Stimulated activated CD8-positive, alpha-beta memory T cell treated with anti-CD3 and anti-CD28 coated beads, Interleukin-4, amount 100 ng/mL, for 48 hours (primary cell): ENCODE results near the gene GABBR2.
"Not testable (repeated sequence)": the region's sequence is repeated elsewhere in the genome, so short reads cannot be mapped to it uniquely, and the experiment has no call there.

Experiments
- DNase-seq: peaks from one replicate; pipeline ENCODE4 v3.0.0-alpha.2; 2020

GABBR2 gene

DNA sequence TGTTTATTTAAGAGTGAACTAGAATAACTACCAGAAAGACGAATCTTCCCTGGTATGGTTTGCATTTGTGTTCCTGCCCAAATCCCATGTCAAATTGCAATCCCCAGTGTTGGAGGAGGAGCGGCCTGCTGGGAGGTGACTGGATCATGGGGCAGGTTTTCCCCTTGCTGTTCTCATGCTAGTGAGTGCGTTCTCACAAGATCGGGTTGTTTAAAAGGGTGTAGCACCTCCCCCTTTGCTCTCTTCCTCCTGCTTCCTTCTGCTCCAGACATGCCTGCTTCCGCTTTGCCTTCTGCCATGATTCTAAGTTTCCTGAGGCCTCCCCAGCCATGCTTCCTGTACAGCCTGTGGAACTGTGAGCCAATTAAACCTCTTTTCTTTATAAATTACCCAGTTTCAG lies 242.9 kb downstream of the GABBR2 start:
- DNase-seq, result no peak

DNA sequence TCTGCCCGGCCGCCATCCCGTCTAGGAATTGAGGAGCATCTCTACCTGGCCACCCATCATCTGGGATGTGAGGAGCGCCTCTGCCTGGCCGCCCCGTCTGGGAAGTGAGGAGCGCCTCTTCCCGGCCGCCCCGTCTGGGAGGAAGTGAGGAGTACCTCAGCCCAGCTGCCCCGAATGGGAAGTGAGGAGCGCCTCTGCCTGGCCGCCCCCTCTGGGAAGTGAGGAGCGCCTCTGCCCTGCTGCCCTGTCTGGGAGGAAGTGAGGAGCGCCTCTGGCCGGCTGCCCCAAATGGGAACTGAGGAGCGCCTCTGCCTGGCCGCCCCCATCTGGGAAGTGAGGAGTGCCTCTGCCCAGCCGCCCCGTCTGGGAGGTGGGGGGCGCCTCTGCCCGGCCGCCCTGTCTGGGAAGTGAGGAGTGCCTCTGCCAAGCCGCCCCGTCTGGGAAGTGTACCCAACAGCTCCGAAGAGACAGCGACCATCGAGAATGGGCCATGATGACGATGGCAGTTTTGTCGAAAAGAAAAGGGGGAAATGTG lies 244.5 kb downstream of the GABBR2 start:
- DNase-seq, result not testable (repeated sequence)

DNA sequence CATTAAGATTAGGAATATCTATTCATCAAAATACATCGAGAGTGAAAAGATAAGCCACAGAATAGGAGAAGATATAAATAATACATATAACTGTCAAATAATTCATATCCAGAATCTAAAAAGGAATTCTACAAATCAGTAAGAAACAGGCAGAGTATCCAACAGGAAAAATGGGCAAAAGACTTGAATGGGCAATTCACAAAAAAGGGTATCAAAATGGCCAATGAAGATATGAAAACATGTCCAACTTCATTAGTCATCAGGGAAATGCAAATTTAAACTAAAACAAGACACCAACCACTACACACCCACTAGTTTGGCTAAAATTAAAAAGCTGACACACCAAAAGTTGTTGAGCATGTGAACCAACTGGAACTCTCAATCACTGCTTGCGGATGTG lies 246.4 kb downstream of the GABBR2 start:
- no peak for DNase-seq

DNA sequence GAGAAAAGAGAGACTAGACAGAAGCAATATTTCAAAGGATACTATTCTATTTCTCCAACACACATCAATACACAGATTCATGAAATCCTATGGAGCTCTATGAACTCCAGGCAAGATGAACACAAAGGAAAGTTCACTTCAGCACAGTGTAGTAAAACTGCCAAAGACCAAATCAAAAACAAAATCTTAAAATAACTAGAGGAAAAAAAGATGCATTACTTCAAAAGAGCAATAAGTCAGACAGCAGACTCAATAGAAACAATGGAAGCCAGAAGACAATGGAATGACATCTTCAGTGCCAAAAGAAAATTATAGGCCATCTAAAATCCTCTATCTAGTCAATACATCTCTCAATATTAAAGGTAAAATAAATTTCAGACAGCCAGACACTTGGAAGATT lies 248.0 kb downstream of the GABBR2 start:
- no peak for DNase-seq

DNA sequence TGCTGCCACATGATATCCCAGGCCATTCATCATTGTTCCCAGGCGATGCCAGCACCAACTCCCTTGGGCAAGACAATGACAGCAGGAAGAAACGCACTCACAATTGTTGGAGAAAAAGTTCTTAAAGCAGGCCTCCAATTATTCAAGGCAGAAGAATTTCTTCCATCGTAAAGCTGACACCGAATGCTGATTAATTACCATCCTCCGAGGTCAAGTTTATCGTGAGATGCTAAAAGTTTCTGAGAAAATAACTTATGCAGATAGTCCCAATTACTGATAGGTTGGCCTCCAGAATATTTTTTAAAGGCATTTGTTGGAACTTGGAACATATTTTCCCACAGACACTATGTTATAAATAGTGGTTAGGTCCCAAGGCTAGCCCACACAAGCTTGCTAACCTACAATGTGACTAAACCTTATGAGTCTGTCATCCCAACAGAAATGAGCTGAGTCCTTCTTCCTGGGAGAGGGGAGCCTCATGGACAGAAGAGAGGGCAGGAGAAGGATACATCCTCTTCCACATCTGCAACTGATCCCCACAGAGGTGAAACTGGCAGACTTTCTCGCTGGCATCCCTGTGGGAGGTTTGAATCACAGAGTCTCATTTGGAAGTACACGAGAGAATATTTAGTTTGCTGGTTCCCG lies 250.9 kb downstream of the GABBR2 start:
- no peak for DNase-seq

DNA sequence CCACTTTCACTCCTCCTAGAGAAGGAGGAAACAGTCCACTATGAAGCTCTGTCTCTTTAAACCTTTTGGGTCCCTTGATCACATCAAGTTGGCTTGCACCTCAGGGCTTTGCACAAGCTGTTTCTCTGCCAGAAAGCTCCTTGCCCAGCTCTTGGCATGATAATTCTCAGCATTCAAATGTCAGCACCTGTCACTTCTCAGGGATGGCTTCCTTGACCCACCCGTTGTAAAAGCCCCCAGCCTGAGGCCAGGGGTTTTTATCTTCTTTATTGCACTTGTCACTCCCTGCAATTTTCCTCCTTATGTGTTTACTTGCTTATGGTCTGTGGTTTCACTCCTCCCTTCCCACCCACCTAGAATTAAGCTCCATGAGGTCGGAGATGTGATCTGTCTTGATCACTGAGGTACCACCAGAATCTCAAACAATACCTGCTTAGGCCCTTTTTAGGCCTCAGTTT lies 252.6 kb downstream of the GABBR2 start:
- DNase-seq, result no peak

DNA sequence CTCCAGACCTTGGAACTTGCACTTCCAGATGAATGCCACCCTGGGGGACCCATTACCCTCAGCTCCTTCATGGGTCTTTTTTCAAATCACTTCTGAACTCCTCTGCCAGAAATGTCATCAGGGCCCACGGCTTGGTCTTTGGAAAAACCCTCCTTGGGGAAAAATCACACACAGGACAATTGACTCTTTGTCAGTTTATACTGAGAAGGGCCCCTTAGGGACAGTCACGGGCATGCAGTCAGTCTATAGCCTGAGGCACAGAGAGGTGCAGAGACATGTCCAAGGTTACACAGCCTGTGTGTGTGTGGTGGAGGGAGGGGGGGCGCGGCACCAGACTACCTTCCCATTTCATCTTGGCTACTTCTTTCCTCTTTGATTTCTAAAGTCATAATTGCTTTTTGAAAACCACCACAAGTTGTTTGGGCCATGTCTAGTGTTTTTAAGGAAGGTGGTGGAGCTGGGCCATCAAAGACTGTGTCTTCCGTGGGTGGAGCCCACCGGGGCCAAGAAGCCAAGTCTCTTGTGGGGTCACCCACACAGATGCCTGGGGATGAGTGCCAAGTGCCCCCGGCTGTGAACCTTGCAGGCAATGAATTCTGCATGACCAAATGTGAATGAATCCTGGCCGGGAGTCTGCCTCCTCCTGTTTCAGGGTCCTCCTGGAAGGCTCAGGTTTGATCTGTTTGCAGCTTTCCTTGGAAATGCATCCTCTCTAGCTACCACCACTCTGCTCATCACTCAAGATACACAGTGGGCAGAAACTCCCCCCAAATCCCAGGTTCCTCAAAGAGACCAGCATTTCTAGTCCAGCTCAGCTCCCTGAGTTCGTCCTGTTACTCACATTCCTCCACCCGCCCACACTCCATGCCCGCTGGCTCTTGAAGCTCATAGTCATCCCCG lies 253.2 kb downstream of the GABBR2 start:
- DNase-seq, result peak; percentile 31

DNA sequence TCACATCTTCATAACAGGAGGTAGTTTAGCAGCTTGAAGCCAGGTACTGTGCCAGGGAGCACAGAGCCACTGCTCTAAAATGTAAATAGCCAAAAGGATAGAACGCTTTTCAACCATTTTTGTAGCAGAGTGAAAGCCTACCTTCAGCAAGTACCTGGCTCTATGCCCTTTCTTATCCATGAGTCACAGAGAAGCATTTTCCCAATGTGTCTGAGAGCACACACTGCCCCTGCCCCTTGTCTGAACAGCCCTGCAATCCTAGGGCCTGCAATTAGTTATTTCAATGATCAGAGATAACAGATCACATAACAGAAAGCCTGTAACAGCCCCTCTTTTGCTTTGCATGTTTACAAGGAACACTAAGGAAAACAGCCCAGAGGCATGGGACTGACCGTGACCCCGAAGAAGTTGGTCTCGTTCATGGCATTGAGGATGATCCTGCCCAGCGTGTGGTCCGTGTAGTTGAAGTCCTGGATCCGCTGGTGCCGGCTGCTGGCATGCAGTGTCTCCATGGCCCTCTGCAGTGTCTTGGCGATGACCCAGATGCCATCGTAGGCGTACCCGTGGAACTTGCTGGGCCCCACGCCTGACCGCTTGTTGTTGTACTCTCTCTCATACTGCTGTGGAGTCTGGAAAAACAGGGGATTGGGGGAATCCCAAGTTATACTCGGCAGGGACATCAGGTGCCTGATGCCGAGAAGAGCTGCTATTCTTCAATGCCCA lies 255.0 kb downstream of the GABBR2 start:
- no peak for DNase-seq

DNA sequence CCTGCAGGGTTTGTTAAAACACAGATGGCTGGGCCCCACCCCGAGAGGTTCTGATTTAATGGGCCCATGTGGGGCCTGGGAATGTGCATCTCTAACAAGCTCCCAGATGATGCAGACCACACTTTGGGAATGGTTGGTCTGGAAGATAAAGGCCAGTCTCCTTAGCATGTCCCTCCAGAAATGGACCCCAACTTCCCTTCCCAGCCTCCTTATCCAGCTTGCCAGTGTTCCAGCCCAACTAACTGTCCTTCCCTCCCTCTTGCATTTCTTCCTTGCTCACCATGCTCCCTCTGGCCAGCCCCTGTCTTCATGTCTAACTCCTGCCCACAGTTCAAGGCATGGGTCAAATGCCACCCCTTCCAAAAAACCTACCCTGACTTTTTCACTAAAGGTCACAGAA lies 257.2 kb downstream of the GABBR2 start:
- DNase-seq, result no peak

DNA sequence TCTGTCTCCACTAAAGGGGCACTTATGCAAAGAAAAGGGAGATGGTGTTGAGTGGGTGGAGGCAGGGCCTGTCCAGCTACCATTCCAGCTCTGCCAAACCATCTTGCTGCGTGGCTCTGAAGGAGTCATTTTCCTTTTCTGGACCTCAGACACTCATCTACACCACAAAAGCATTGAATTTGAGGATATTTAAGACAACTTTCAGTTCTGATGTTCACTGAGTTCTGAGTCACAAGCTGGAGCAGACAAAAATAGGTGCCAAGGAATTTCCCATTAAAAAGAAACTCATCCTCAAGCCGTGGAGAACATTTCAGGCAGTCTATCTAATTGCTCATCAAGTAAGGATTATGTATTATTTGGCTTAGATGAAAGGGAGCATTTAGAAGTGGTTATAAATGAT lies 258.2 kb downstream of the GABBR2 start:
- DNase-seq, result no peak

DNA sequence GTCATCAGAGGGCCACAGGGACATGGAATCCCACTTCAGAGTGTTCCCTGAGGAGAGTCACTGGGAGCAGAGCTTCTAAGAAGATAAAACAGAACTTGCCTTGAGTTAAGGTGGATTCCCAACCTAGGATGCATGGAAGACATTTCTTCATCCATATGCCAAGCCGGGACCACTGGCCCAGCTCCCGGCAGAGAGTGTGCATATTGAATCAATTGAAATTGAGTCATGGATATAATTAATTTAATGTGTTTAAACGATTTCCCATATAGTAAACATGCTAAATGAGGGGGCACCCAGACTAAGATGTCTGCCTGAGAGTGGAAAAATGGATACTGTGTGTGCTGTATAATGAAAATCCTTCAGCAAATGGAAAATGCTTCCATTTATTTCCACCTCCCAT lies 258.9 kb downstream of the GABBR2 start:
- DNase-seq, result no peak

DNA sequence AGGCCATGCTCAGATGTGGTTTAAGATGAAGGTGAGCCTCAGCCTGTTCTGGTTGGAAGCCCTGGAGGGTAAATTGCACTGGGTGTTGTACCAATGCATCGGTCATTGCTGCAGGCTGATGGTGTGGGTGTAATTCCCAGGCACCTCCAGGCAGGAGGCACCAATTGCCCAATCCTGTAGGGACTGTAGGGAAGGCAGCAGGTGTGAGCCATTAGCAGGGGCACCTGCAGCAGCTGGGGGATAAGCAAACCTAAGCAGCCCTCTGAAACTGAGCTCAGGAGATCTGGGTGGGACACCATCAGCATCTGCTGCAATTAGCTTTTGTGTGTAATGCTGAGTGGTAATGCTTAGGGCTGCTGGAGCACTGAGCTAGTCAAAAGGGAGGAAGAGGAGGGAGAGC lies 263.2 kb downstream of the GABBR2 start:
- no peak for DNase-seq

DNA sequence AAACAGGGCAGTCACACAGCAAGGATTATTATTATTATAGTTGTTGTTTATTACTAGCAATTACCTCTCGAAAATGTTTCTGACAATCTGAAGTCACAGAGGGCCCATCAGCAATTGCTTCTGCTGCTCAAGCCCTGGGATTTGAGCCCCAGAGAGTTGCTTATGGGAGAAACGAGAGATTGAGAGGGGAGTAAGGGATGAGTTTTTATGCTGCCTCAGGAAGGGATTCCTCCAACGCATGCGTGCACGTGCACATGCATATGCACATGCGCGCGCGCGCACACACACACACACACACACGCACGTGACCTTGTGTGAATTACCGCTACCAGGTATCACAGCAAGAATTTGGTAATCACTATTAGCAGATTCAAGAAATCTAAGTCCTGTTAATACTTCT lies 264.1 kb downstream of the GABBR2 start:
- no peak for DNase-seq

DNA sequence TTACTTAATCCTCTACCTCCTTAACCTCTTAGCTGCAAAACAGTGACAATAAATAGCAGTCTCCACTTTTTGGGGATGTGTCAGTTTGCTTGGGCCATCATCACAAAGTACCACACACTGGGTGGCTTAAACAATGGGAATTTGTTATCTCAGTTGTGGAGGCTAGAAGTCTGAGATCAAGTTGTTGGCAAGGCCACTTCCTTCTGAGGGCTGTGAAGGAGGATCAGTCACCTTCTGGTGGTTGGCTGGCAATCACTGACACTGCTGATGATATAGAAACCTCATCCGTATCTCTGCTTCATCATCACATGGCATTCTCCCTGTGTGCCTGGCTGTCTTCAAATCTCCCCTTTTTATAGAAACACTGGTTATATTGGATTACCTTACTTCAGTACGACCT lies 266.2 kb downstream of the GABBR2 start:
- DNase-seq, result no peak

DNA sequence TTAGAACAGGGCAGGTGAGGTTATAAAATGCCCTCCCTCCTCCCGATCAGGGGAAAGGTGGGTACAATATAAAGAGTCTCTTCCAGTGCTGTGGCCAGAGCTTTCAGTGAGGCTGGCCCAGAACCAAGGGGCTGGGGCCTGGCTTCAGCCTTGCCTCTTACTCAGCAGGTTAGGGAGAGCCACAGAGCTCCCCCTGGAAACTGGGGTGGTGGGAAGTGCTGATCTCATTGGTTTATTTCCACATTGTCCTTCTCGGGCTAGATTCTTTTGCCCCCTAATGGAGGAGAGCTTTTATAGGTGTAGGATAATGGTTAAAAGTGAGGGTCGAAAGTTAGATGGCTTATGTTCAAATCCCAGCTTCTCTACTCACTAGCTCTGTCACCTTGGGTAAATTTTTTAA lies 266.6 kb downstream of the GABBR2 start:
- DNase-seq, result no peak

DNA sequence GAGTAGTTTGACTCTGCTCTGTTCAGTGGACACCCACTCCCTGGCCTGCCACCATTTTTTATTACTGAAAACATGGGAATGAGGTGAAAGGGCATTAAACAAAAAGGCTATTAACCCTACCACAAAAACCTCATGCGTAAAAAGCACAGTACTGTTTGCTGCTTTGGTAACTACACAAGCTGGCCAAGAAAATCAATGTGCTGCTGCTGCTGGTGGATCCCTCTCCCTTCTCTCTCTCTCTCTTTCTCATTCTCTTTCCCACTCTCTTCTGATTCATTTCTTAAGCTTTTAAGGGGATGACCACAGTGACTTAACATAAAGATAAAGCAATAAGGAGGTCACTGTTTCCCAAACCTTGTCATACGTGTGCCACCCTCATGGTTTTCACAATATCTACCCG lies 270.1 kb downstream of the GABBR2 start:
- no peak for DNase-seq

DNA sequence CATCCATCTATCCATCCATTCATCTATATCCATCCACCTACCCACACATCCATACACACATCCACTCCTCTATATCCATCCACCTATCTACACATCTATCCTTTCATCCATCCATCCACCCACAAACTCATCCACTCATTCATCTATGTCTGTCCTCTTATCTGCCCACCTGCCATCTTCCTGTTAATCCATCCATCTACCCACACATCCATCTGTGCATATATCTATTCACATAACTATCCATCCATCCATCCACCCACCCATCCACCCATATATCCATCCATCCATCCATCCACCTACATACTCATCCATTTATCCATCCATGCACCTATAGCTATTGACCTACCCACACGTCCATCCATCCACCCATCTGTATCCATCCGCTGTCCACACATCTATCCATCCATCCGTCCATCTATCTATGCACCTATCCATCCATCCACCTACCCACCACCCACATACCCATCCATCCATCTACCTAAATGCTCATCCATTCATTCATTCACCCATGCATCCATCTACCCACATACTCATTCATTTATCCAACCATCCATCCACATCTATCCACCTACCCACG lies 271.2 kb downstream of the GABBR2 start:
- no peak for DNase-seq

DNA sequence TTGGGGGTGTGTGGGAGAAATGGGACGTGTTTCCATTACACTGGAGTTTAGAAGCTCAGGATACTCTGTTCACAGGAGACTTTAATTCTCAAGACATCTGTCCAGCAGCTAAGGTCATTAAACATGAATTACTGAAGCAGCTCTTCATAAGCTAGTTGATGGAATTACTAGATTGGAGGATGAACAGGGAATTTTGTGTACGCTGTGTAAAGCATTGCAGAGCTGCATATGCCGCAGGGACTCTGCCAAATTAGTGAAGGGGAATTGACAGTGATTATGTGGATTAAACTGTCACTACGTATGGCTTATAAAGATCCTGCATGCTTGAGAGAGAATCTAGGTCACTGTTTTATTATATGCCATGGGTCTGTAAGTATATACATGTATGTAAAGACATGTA lies 275.8 kb downstream of the GABBR2 start:
- DNase-seq, result no peak

DNA sequence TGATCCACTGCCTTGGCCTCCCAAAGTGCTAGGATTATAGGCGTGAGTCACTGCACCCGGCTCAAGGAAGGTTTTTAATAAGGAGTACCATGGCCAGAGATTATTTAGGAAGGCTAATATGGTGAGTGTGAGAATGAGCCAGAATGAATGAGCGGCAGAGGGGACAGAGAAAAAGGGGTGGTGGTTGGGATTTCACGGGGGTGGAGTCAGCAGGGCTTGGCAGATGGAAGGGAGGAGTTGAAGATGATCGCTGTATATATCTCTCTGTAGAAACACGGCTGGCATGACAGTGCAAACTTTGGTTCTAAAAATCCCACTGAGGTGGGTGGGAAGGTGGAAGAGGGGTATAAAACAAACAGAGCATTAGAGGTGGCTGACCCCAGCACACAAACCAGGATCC lies 276.6 kb downstream of the GABBR2 start:
- no peak for DNase-seq

DNA sequence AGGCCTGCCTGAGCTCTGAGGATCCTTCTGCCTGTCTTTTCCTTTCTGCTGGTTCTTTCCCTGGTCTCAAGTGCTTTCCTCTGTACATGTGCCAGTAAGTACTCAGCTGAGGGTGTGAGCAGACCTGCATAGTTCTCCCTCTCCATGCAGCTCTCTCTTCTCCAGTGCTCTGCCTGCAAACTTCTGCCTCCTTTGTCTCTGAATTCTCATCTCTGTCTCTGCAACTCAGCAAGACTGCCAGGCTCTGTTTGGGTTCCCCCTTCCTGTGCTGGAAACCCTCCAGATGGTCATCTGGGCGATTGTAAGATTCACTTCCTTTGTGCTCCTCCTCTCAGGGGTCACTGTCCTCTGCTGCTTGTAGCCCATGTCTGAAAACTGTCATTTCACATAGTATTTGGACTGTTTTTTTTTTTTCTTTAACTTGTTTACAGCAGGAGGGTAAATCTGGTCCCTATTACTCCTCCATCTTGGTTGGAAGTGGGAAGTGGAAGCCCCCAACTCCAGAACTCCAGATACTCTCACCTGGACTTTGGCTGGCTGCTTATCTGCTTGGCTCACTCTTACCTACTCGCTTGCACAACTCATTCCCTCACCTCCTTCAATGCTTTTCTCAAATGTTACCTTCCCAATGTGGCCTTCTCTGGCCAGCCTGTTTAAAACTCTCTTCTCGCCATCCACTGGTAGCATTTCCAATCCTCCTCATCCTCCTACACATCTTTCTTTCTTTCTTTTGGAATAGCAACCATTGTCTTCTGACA lies 278.0 kb downstream of the GABBR2 start:
- DNase-seq, result no peak

DNA sequence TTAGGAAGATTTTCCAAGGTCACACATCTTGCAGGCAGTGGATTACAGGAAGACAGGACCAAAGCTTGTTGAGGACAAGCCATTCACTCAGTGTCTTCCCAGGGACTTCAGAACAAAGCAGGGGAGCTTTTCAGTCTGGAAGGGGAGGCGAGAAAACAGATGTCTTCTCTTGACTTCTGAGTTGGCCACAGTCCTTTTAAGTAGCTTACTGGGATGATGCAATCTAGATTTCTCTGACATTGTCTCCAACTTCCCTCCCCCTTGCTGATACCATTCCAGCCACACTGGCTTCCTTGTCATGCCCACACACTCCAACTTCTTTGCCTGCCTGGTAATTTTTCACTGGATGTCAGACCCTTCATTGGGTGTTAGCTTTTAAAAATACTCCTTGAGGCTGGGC lies 279.1 kb downstream of the GABBR2 start:
- no peak for DNase-seq

DNA sequence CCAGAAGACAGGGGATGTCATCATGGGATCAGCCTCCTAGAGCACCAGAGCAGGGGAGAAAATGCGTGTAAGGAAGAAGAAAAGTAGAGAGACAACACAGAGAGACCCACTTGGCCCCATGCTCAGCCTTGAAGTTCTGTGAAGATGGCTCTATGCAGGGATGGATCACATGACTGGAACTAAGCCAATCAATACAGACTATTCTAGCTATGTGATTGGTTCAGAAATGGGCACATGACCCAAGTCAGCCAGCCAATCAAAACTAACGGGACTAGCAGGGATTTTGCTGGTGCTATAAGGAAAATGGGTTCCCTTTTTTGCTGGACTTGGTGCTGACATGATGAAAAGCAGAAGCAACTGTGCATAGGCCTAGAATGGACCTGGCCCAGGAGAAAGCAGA lies 280.3 kb downstream of the GABBR2 start:
- DNase-seq, result no peak
